Endodermal cell (in vitro differentiated cells): Measurements from ENCODE around the gene TMEM175. TPM values are rescaled to one million over a fixed set of nuclear protein-coding genes. Genes with fewer than 3 reads are reported as not detected.
A peak's percentile ranks its signal among the peaks of the same experiment; 100 is the strongest.
"Not testable (repeated sequence)": the region's sequence is repeated elsewhere in the genome, so short reads cannot be mapped to it uniquely, and the experiment has no call there.

Experiments used
- DNase-seq: peaks from one replicate; pipeline ENCODE4 v3.0.0-alpha.2; 2017
- H3K27ac ChIP-seq: 2 replicates; pipeline ENCODE4 v1.5.1; 2013; ENCODE audit warnings: mild to moderate bottlenecking, low read depth, low read length, moderate library complexity
- H3K27me3 ChIP-seq: 2 replicates; pipeline ENCODE4 v1.6.1; 2013; ENCODE audit warnings: mild to moderate bottlenecking, low read length, moderate library complexity; ENCODE audit not compliant: insufficient read depth, control insufficient read depth, poor library complexity, severe bottlenecking
- H3K36me3 ChIP-seq: 2 replicates; pipeline ENCODE4 v1.7.0; 2013; ENCODE audit warnings: mild to moderate bottlenecking, low read length, moderate library complexity; ENCODE audit not compliant: control insufficient read depth, insufficient read depth
- H3K4me1 ChIP-seq: one replicate; pipeline ENCODE4 v1.7.0; 2013; ENCODE audit warnings: low read length; ENCODE audit not compliant: control insufficient read depth, insufficient read depth
- H3K4me3 ChIP-seq: 2 replicates; pipeline ENCODE4 v1.5.1; 2013; ENCODE audit warnings: mild to moderate bottlenecking, low read length, moderate library complexity
- H3K9ac ChIP-seq: 2 replicates; pipeline ENCODE4 v1.6.1; 2013; ENCODE audit warnings: mild to moderate bottlenecking, low read length, moderate library complexity; ENCODE audit not compliant: poor library complexity, severe bottlenecking; ENCODE audit errors: extremely low read depth
- H3K9me3 ChIP-seq: 2 replicates; pipeline ENCODE4 v1.6.1; 2013; ENCODE audit warnings: mild to moderate bottlenecking, low read length, moderate library complexity; ENCODE audit not compliant: control insufficient read depth
- H3K27ac Mint-ChIP-seq: 2 replicates; pipeline ENCODE4 v1.8.0; 2020; ENCODE audit warnings: mixed read lengths
- H3K27me3 Mint-ChIP-seq: 2 replicates; pipeline ENCODE4 v1.8.0; 2021; ENCODE audit warnings: mild to moderate bottlenecking, mixed read lengths; ENCODE audit not compliant: insufficient read depth
- H3K36me3 Mint-ChIP-seq: 2 replicates; pipeline ENCODE4 v1.8.0; 2020; ENCODE audit warnings: low read depth, mixed read lengths
- H3K4me1 Mint-ChIP-seq: 2 replicates; pipeline ENCODE4 v1.8.0; 2020; ENCODE audit warnings: mixed read lengths
- H3K4me3 Mint-ChIP-seq: 2 replicates; pipeline ENCODE4 v1.8.0; 2020; ENCODE audit warnings: mild to moderate bottlenecking, moderate library complexity, mixed read lengths
- H3K9me3 Mint-ChIP-seq: 2 replicates; pipeline ENCODE4 v1.8.0; 2020; ENCODE audit warnings: mild to moderate bottlenecking, mixed read lengths
- CTCF ChIP-seq: fragments of 200-600 bp; sonication (generic); conservative IDR thresholded peaks from 2 replicates; pipeline ENCODE4 v1.5.0; 2021; ENCODE audit warnings: antibody characterized with exemption, mild to moderate bottlenecking
- WGBS, 2 experiments: methylation state at CpG; one replicate each; pipeline versions ENCODE4 v1.1.5 to v1.1.7; 2013; ENCODE audit warnings: missing lambda C conversion rate in 2 of 2, mixed read lengths in 1 of 2; ENCODE audit not compliant: insufficient coverage in 1 of 2, insufficient read length in 1 of 2; 5-methylcytosine and 5-hydroxymethylcytosine counted together
- total RNA-seq, 2 donors: library from RNA; stranded (reverse); fragmentation: NEBNext Ultra II Directional in 1 of 2; extraction: Animal tissue kit (Norgen Biotek cat#: 25700) in 1 of 2; gene quantifications; 2 replicates in 1 of 2; 3 replicates in 1 of 2; pipeline ENCODE4 v1.2.1, GENCODE V29; 2021

TMEM175 gene
- total RNA-seq, 2 donors from 2014 or later, result 15.9 to 23.0 TPM

- H3K36me3 Mint-ChIP-seq, result peaks cover 2% of the 10 kb centered on the region
- no peaks in the 10 kb centered on the region for H3K9me3 ChIP-seq
- H3K4me3 ChIP-seq, result no peak overlapping the region
- DNase-seq, result no peak
- no peak for TF ChIP-seq CTCF
- H3K9ac ChIP-seq, result no peak overlapping the region
- peaks cover 36% of the 10 kb centered on the region for H3K27me3 Mint-ChIP-seq
- H3K36me3 ChIP-seq, result no peaks in the 10 kb centered on the region
- peaks cover 10% of the 10 kb centered on the region for H3K9me3 Mint-ChIP-seq
- no peak overlapping the region for H3K27ac ChIP-seq
- H3K4me1 ChIP-seq, result no peaks in the 10 kb centered on the region
- WGBS, 2 experiments, result 94 to 95% methylated on average over 4 to 9 of the region's 9 CpGs
- no peak overlapping the region for H3K4me3 Mint-ChIP-seq
- H3K27me3 ChIP-seq, result peaks cover 9% of the 10 kb centered on the region
- peaks cover 12% of the 10 kb centered on the region for H3K4me1 Mint-ChIP-seq
- H3K27ac Mint-ChIP-seq, result no peak overlapping the region
Measured at GRCh38 chr4:974668-975067, 42.4 kb downstream of the TMEM175 start.

- not testable (repeated sequence) for H3K4me1 ChIP-seq, H3K4me3 Mint-ChIP-seq, H3K36me3 Mint-ChIP-seq, H3K9me3 ChIP-seq, H3K9ac ChIP-seq, DNase-seq, H3K27ac ChIP-seq, H3K4me3 ChIP-seq, H3K4me1 Mint-ChIP-seq, H3K27me3 ChIP-seq, H3K36me3 ChIP-seq, H3K27ac Mint-ChIP-seq
- Mint-ChIP-seq H3K9me3 (peaks cover 10% of the 10 kb centered on the region), H3K27me3 (peaks cover 29% of the 10 kb centered on the region)
- WGBS, 2 experiments, result 94% methylated on average over 16 of the region's 25 CpGs; no CpG with 5 or more reads in 1 of the 2 experiments
Measured at GRCh38 chr4:976016-976415, 43.8 kb downstream of the TMEM175 start.

- Mint-ChIP-seq H3K4me3 (no peak overlapping the region), H3K9me3 (peaks cover 10% of the 10 kb centered on the region), H3K4me1 (peaks cover 4% of the 10 kb centered on the region), H3K36me3 (peaks cover 2% of the 10 kb centered on the region), H3K27me3 (peaks cover 20% of the 10 kb centered on the region), H3K27ac (no peak overlapping the region)
- H3K36me3 ChIP-seq, result no peaks in the 10 kb centered on the region
- no peaks in the 10 kb centered on the region for H3K4me1 ChIP-seq
- H3K9me3 ChIP-seq, result no peaks in the 10 kb centered on the region
- 62 to 73% methylated on average over 15 to 20 of the region's 20 CpGs for WGBS, 2 experiments
- H3K27me3 ChIP-seq, result no peaks in the 10 kb centered on the region
- H3K27ac ChIP-seq, result no peak overlapping the region
- peak; percentile 79 for DNase-seq
- H3K4me3 ChIP-seq, result no peak overlapping the region
- TF ChIP-seq CTCF, result no peak
- no peak overlapping the region for H3K9ac ChIP-seq
Measured at GRCh38 chr4:978957-979701, 46.9 kb downstream of the TMEM175 start.
